ENCODE results near the gene DOCK9. TPM values are rescaled to one million over a fixed set of nuclear protein-coding genes. Genes with fewer than 3 reads are reported as not detected.

DOCK9 gene
- total RNA-seq, 1 experiment from 2014 or later: 30.5 TPM

- H3K27ac ChIP-seq (ENCODE audit: low read length): no peak overlapping the region
- DNase-seq (ENCODE audit: low read depth, low spot score) (peak; percentile 25), ATAC-seq (peak; percentile 99)
- no peaks in the 10 kb centered on the region for H3K27me3 ChIP-seq (ENCODE audit: control insufficient read depth, insufficient read depth, low read length)
- no peak overlapping the region for H3K4me3 ChIP-seq (ENCODE audit: low read depth in 2 of 2, low read length in 2 of 2)
- in situ Hi-C loops (cut with HindIII; ENCODE audit: low pct_unique_long_range_greater_than_20kb, low sequenced_read_pairs): no loop called here
- BruUV-seq (replicated peaks): no TSS peak
- no peaks in the 10 kb centered on the region for H3K36me3 ChIP-seq (ENCODE audit: control insufficient read depth, insufficient read depth, low read length)
- CTCF ChIA-PET: interaction anchor here (0.7 kb wide), 2 partner anchors 36 to 131 kb away, joined by 3 read pairs; no protein-coding TSS in a partner anchor
- POLR2A ChIA-PET: no interaction called here
- TF ChIP-seq SIN3A (IDR thresholded peaks at IDR 0.05; ENCODE audit: borderline replicate concordance, insufficient read depth, low read depth, low read length) (no peak), CTCF (IDR thresholded peaks at IDR 0.05) (peak; percentile 79)
- no peaks in the 10 kb centered on the region for H3K4me1 ChIP-seq (ENCODE audit: control insufficient read depth, insufficient read depth, low read length)
- no peaks in the 10 kb centered on the region for H3K9me3 ChIP-seq (ENCODE audit: control insufficient read depth, insufficient read depth, low read depth, low read length)
- intact Hi-C loops (cut with micrococcal nuclease; ENCODE audit: unreplicated experiment): loop anchor here (10.0 kb wide), 1 partner anchor 145 kb away; no protein-coding TSS in a partner anchor
Measured at GRCh38 chr13:98839856-98840769, 137.8 kb downstream of the DOCK9 start.

GRCh38 chr13:98838776-98839175, 139.1 kb downstream of the DOCK9 start:
- Histone ChIP-seq H3K4me3 (ENCODE audit: low read depth in 2 of 2, low read length in 2 of 2) (no peak overlapping the region), H3K27me3 (ENCODE audit: control insufficient read depth, insufficient read depth, low read length) (no peaks in the 10 kb centered on the region), H3K9me3 (ENCODE audit: control insufficient read depth, insufficient read depth, low read depth, low read length) (no peaks in the 10 kb centered on the region), H3K4me1 (ENCODE audit: control insufficient read depth, insufficient read depth, low read length) (no peaks in the 10 kb centered on the region), H3K36me3 (ENCODE audit: control insufficient read depth, insufficient read depth, low read length) (no peaks in the 10 kb centered on the region), H3K27ac (ENCODE audit: low read length) (no peak overlapping the region)
- TF ChIP-seq REST (IDR thresholded peaks at IDR 0.05; ENCODE audit: insufficient read depth in 1 of 2, low read depth in 2 of 2, low read length in 1 of 2): no peak
- TF ChIP-seq SIN3A (IDR thresholded peaks at IDR 0.05; ENCODE audit: borderline replicate concordance, insufficient read depth, low read depth, low read length): no peak
- TF ChIP-seq POLR2AphosphoS5 (IDR thresholded peaks at IDR 0.05; ENCODE audit: low read depth, low read length): no peak
- TF ChIP-seq CTCF (IDR thresholded peaks at IDR 0.05): no peak
- no peak for TF ChIP-seq TCF7L2 (IDR thresholded peaks at IDR 0.05; ENCODE audit: low read depth, low read length)
- in situ Hi-C loops (cut with HindIII; ENCODE audit: low pct_unique_long_range_greater_than_20kb, low sequenced_read_pairs) (no loop called here), intact Hi-C loops (cut with micrococcal nuclease; ENCODE audit: unreplicated experiment) (no loop called here)
- ChIA-PET POLR2A (no interaction called here), CTCF (interaction anchor here (0.5 kb wide), 1 partner anchor 648 kb away, joined by 3 read pairs; no protein-coding TSS in a partner anchor)
- DNase-seq (ENCODE audit: low read depth, low spot score) (no peak), ATAC-seq (no peak)
- BruUV-seq (replicated peaks): no TSS peak

All from Panc1 (cell line).